GM12878 (cell line): ENCODE results near the gene CTSC. TPM values are rescaled to one million over a fixed set of nuclear protein-coding genes. Genes with fewer than 3 reads are reported as not detected.

ENCODE experiments used
- ETV6 ChIP-seq, 2 experiments: fragments of 450-650 bp in 1 of 2; IDR thresholded peaks in 1 of 2; conservative IDR thresholded peaks in 1 of 2; 2 replicates each; pipeline ENCODE4 v1.6.1; 2014; ENCODE audit warnings: antibody characterized with exemption in 1 of 2, borderline replicate concordance in 1 of 2, low read depth in 1 of 2, mild to moderate bottlenecking in 1 of 2, moderate library complexity in 1 of 2
- FOXM1 ChIP-seq: IDR thresholded peaks from 2 replicates; pipeline ENCODE4 v1.6.1; 2012; ENCODE audit warnings: low read depth, mild to moderate bottlenecking, inconsistent platforms, low read length, moderate library complexity
- GABPA ChIP-seq: IDR thresholded peaks from 2 replicates; pipeline ENCODE4 v1.6.1; 2014; ENCODE audit warnings: antibody characterized with exemption, low read depth, mild to moderate bottlenecking, inconsistent platforms
- JUNB ChIP-seq: IDR thresholded peaks from 2 replicates; pipeline ENCODE4 v1.6.1; 2016; ENCODE audit warnings: antibody characterized with exemption, mild to moderate bottlenecking
- MEF2A ChIP-seq: IDR thresholded peaks from 2 replicates; pipeline ENCODE4 v1.6.1; 2011; ENCODE audit warnings: low read depth, mild to moderate bottlenecking, low read length, moderate library complexity; ENCODE audit not compliant: insufficient read depth
- MEF2B ChIP-seq: fragments of 450-650 bp; IDR thresholded peaks from 2 replicates; pipeline ENCODE4 v1.6.1; 2018; ENCODE audit warnings: mild to moderate bottlenecking, moderate library complexity; ENCODE audit not compliant: partially characterized antibody, poor library complexity, severe bottlenecking
- NFYB ChIP-seq: IDR thresholded peaks from 2 replicates; pipeline ENCODE4 v1.6.1; 2011; ENCODE audit warnings: low read depth, mild to moderate bottlenecking, low read length, improper control_type of control experiment, moderate library complexity; ENCODE audit not compliant: insufficient read depth
- PAX5 ChIP-seq: IDR thresholded peaks from 2 replicates; pipeline ENCODE4 v1.6.1; 2011; ENCODE audit warnings: low read depth, low read length, borderline replicate concordance
- POU2F2 ChIP-seq: IDR thresholded peaks from 3 replicates; pipeline ENCODE4 v1.6.1; 2011; ENCODE audit warnings: low read depth, mild to moderate bottlenecking, low read length, borderline replicate concordance
- RB1 ChIP-seq: fragments of 450-650 bp; formaldehyde crosslinking; IDR thresholded peaks from 2 replicates; pipeline ENCODE4 v1.6.1; 2017; ENCODE audit warnings: mild to moderate bottlenecking, borderline replicate concordance
- SPI1 ChIP-seq: IDR thresholded peaks from 2 replicates; pipeline ENCODE4 v1.6.1; 2011; ENCODE audit warnings: low read depth, mild to moderate bottlenecking, low read length, moderate library complexity, borderline replicate concordance; ENCODE audit not compliant: insufficient read depth
- TBL1XR1 ChIP-seq: IDR thresholded peaks from 2 replicates; pipeline ENCODE4 v1.6.1; 2012; ENCODE audit warnings: low read depth, low read length, improper control_type of control experiment
- polyA plus RNA-seq, 11 experiments: library from polyadenylated mRNA; depleted of rRNA in 4 of 11; unstranded in 6 of 11; stranded (reverse) in 5 of 11; fragments of >200 nt; fragmentation: Nextera tagmentation in 4 of 11; fragmentation: Illumina TruSeq in 1 of 11; extraction: Ambion mirVana in 4 of 11; extraction: Trizol in 1 of 11; gene quantifications; 1 replicate in 1 of 11; 2 replicates in 10 of 11; pipeline versions ENCODE4 v1.2.1 to v1.2.3, GENCODE V29; 2011 to 2016; ENCODE audit warnings: inconsistent platforms in 2 of 11, missing spikeins in 2 of 11, low read depth in 1 of 11
- total RNA-seq, 4 experiments: library from RNA; depleted of rRNA in 3 of 4; stranded (reverse); fragments of >200 nt in 3 of 4; fragmentation: Illumina TruSeq in 1 of 4; extraction: Trizol in 1 of 4; gene quantifications; 2 replicates each; pipeline versions ENCODE4 v1.2.1 to v1.2.3, GENCODE V29; 2013 to 2021
- TF ChIP-seq, protein P1 (sequence below): IDR thresholded peaks from 2 replicates; pipeline ENCODE4 v1.6.1; 2011; ENCODE audit warnings: low read depth, low read length, improper control_type of control experiment, borderline replicate concordance
- TF ChIP-seq, protein P2 (sequence below): fragments of 150-350 bp; IDR thresholded peaks from 2 replicates; pipeline ENCODE4 v1.6.1; 2014; ENCODE audit warnings: mild to moderate bottlenecking, low read depth, low read length
- TF ChIP-seq, protein P3 (sequence below): fragments of 450-650 bp; IDR thresholded peaks from 2 replicates; pipeline ENCODE4 v1.6.1; 2018; ENCODE audit warnings: mild to moderate bottlenecking, low read depth, moderate library complexity; ENCODE audit not compliant: partially characterized antibody
- TF ChIP-seq, protein P4 (sequence below): fragments of 450-650 bp; conservative IDR thresholded peaks from 2 replicates; pipeline ENCODE4 v1.6.1; 2017; ENCODE audit warnings: mild to moderate bottlenecking, moderate library complexity

CTSC gene
- total and polyA plus RNA-seq, 10 of the 15 experiments (the other 5 are each of a cell fraction or from before 2014, with no cell fraction given): 289 to 1,123 (median 430) TPM

DNA sequence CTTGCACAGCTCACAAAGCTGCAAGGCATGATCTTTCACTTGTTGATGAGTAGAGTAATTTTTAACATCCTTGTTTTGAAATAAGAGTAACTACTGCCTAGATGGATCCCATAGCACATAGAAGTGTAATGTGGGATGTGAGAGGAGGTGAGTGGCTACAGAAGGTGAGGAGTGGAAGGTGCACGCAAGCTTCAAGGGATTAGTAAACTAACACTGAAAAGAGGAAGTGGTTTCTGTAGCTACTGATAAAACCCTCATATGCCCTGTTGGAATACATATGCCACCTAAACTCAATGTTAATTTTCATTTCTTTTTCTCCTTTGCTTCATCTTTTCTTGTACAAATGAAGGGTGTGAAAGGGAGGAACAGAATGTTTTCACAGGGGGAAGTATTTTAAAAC is 22.0 kb upstream of the CTSC start (continued):
- TF ChIP-seq RB1: peak; percentile 55; the same call in 1 of the 2 replicates
- TF ChIP-seq MEF2A: no peak
- TF ChIP-seq FOXM1: 0 out of 2 replicates have a peak, but pooled peaks have one; percentile 51
- TF ChIP-seq, protein P1, sequence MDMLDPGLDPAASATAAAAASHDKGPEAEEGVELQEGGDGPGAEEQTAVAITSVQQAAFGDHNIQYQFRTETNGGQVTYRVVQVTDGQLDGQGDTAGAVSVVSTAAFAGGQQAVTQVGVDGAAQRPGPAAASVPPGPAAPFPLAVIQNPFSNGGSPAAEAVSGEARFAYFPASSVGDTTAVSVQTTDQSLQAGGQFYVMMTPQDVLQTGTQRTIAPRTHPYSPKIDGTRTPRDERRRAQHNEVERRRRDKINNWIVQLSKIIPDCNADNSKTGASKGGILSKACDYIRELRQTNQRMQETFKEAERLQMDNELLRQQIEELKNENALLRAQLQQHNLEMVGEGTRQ: no peak
- TF ChIP-seq, protein P2, sequence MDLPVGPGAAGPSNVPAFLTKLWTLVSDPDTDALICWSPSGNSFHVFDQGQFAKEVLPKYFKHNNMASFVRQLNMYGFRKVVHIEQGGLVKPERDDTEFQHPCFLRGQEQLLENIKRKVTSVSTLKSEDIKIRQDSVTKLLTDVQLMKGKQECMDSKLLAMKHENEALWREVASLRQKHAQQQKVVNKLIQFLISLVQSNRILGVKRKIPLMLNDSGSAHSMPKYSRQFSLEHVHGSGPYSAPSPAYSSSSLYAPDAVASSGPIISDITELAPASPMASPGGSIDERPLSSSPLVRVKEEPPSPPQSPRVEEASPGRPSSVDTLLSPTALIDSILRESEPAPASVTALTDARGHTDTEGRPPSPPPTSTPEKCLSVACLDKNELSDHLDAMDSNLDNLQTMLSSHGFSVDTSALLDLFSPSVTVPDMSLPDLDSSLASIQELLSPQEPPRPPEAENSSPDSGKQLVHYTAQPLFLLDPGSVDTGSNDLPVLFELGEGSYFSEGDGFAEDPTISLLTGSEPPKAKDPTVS: no peak
- peak; percentile 75 for TF ChIP-seq JUNB
- peak; percentile 43 for TF ChIP-seq MEF2B
- no peak for TF ChIP-seq TBL1XR1
- peak; percentile 99 for TF ChIP-seq SPI1
- TF ChIP-seq POU2F2: 0 out of 3 replicates have a peak, but pooled peaks have one; percentile 42
- TF ChIP-seq ETV6 (conservative IDR thresholded peaks at IDR 0.05 in 1 of 2, IDR thresholded peaks at IDR 0.05 in 1 of 2; ENCODE audit: borderline replicate concordance in 1 of 2, low read depth in 1 of 2): peak in 1 of 2 experiments; percentile 60; a peak in 1 of 4 replicates
- 0 out of 2 replicates have a peak, but pooled peaks have one; percentile 7 for TF ChIP-seq GABPA
- TF ChIP-seq NFYB: no peak
- TF ChIP-seq PAX5: no peak
- TF ChIP-seq, protein P3, sequence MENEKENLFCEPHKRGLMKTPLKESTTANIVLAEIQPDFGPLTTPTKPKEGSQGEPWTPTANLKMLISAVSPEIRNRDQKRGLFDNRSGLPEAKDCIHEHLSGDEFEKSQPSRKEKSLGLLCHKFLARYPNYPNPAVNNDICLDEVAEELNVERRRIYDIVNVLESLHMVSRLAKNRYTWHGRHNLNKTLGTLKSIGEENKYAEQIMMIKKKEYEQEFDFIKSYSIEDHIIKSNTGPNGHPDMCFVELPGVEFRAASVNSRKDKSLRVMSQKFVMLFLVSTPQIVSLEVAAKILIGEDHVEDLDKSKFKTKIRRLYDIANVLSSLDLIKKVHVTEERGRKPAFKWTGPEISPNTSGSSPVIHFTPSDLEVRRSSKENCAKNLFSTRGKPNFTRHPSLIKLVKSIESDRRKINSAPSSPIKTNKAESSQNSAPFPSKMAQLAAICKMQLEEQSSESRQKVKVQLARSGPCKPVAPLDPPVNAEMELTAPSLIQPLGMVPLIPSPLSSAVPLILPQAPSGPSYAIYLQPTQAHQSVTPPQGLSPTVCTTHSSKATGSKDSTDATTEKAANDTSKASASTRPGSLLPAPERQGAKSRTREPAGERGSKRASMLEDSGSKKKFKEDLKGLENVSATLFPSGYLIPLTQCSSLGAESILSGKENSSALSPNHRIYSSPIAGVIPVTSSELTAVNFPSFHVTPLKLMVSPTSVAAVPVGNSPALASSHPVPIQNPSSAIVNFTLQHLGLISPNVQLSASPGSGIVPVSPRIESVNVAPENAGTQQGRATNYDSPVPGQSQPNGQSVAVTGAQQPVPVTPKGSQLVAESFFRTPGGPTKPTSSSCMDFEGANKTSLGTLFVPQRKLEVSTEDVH: no peak
- TF ChIP-seq, protein P4, sequence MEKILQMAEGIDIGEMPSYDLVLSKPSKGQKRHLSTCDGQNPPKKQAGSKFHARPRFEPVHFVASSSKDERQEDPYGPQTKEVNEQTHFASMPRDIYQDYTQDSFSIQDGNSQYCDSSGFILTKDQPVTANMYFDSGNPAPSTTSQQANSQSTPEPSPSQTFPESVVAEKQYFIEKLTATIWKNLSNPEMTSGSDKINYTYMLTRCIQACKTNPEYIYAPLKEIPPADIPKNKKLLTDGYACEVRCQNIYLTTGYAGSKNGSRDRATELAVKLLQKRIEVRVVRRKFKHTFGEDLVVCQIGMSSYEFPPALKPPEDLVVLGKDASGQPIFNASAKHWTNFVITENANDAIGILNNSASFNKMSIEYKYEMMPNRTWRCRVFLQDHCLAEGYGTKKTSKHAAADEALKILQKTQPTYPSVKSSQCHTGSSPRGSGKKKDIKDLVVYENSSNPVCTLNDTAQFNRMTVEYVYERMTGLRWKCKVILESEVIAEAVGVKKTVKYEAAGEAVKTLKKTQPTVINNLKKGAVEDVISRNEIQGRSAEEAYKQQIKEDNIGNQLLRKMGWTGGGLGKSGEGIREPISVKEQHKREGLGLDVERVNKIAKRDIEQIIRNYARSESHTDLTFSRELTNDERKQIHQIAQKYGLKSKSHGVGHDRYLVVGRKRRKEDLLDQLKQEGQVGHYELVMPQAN: peak; percentile 51; the same call in 1 of the 2 replicates
